ENCODE measurements around the gene ORAI3. TPM values are rescaled to one million over a fixed set of nuclear protein-coding genes. Genes with fewer than 3 reads are reported as not detected.

ORAI3 gene
- total RNA-seq, 1 donor = 63.3 TPM

GRCh38 chr16:30964574-30965226 is 15.8 kb downstream of the ORAI3 start:
- Histone ChIP-seq H3K4me3 (ENCODE audit: insufficient read depth, low read length) (no peak overlapping the region), H4K20me1 (ENCODE audit: insufficient read depth, low read length) (peaks cover 10% of the 10 kb centered on the region), H3K4me1 (ENCODE audit: insufficient read depth, low read length) (no peaks in the 10 kb centered on the region), H3K9me3 (ENCODE audit: low read depth, low read length) (no peaks in the 10 kb centered on the region), H2AFZ (ENCODE audit: low read length) (no peak overlapping the region), H3K4me2 (ENCODE audit: insufficient read depth, low read length) (no peak overlapping the region), H3K36me3 (ENCODE audit: insufficient read depth, low read length) (peaks cover 75% of the 10 kb centered on the region), H3K79me2 (ENCODE audit: insufficient read depth, low read length) (peaks cover 12% of the 10 kb centered on the region), H3K27ac (ENCODE audit: low read depth, low read length) (no peak overlapping the region), H3K27me3 (ENCODE audit: insufficient read depth, low read length) (no peaks in the 10 kb centered on the region)
- TF ChIP-seq CTCF (IDR thresholded peaks at IDR 0.05; ENCODE audit: extremely low read depth, low read depth, low read length) = no peak
- no peak for DNase-seq (ENCODE audit: insufficient read length, low spot score, missing footprints)

- no peaks in the 10 kb centered on the region for H3K9me3 ChIP-seq (ENCODE audit: low read depth, low read length)
- peaks cover 71% of the 10 kb centered on the region for H3K36me3 ChIP-seq (ENCODE audit: insufficient read depth, low read length)
- no peak for DNase-seq (ENCODE audit: insufficient read length, low spot score, missing footprints)
- H3K27me3 ChIP-seq (ENCODE audit: insufficient read depth, low read length) = no peaks in the 10 kb centered on the region
- no peak overlapping the region for H3K4me3 ChIP-seq (ENCODE audit: insufficient read depth, low read length)
- no peak overlapping the region for H2AFZ ChIP-seq (ENCODE audit: low read length)
- no peak overlapping the region for H3K4me2 ChIP-seq (ENCODE audit: insufficient read depth, low read length)
- no peaks in the 10 kb centered on the region for H3K4me1 ChIP-seq (ENCODE audit: insufficient read depth, low read length)
- peaks cover 3% of the 10 kb centered on the region for H4K20me1 ChIP-seq (ENCODE audit: insufficient read depth, low read length)
- no peak overlapping the region for H3K27ac ChIP-seq (ENCODE audit: low read depth, low read length)
- peaks cover 5% of the 10 kb centered on the region for H3K79me2 ChIP-seq (ENCODE audit: insufficient read depth, low read length)
- no peak for TF ChIP-seq CTCF (IDR thresholded peaks at IDR 0.05; ENCODE audit: extremely low read depth, low read depth, low read length)
Observed at GRCh38 chr16:30965436-30965835, 16.6 kb downstream of the ORAI3 start.

- H3K4me3 ChIP-seq (ENCODE audit: insufficient read depth, low read length) = no peak overlapping the region
- H3K79me2 ChIP-seq (ENCODE audit: insufficient read depth, low read length) = peaks cover 3% of the 10 kb centered on the region
- DNase-seq (ENCODE audit: insufficient read length, low spot score, missing footprints) = no peak
- peaks cover 72% of the 10 kb centered on the region for H3K36me3 ChIP-seq (ENCODE audit: insufficient read depth, low read length)
- TF ChIP-seq CTCF (IDR thresholded peaks at IDR 0.05; ENCODE audit: extremely low read depth, low read depth, low read length) = no peak
- no peak overlapping the region for H3K4me2 ChIP-seq (ENCODE audit: insufficient read depth, low read length)
- no peaks in the 10 kb centered on the region for H3K27me3 ChIP-seq (ENCODE audit: insufficient read depth, low read length)
- H2AFZ ChIP-seq (ENCODE audit: low read length) = no peak overlapping the region
- no peaks in the 10 kb centered on the region for H3K9me3 ChIP-seq (ENCODE audit: low read depth, low read length)
- peaks cover 6% of the 10 kb centered on the region for H4K20me1 ChIP-seq (ENCODE audit: insufficient read depth, low read length)
- no peaks in the 10 kb centered on the region for H3K4me1 ChIP-seq (ENCODE audit: insufficient read depth, low read length)
- H3K27ac ChIP-seq (ENCODE audit: low read depth, low read length) = no peak overlapping the region
Observed at GRCh38 chr16:30966033-30966619, 17.3 kb downstream of the ORAI3 start.

- Histone ChIP-seq H4K20me1 (ENCODE audit: insufficient read depth, low read length) (peaks cover 6% of the 10 kb centered on the region), H3K4me1 (ENCODE audit: insufficient read depth, low read length) (no peaks in the 10 kb centered on the region), H3K27me3 (ENCODE audit: insufficient read depth, low read length) (no peaks in the 10 kb centered on the region), H3K9me3 (ENCODE audit: low read depth, low read length) (no peaks in the 10 kb centered on the region), H2AFZ (ENCODE audit: low read length) (no peak overlapping the region), H3K4me3 (ENCODE audit: insufficient read depth, low read length) (no peak overlapping the region), H3K27ac (ENCODE audit: low read depth, low read length) (no peak overlapping the region), H3K36me3 (ENCODE audit: insufficient read depth, low read length) (peaks cover 74% of the 10 kb centered on the region), H3K4me2 (ENCODE audit: insufficient read depth, low read length) (no peak overlapping the region), H3K79me2 (ENCODE audit: insufficient read depth, low read length) (no peaks in the 10 kb centered on the region)
- TF ChIP-seq CTCF (IDR thresholded peaks at IDR 0.05; ENCODE audit: extremely low read depth, low read depth, low read length) = no peak
- peak; percentile 89 for DNase-seq (ENCODE audit: insufficient read length, low spot score, missing footprints)
Observed at GRCh38 chr16:30967795-30968194, 18.9 kb downstream of the ORAI3 start.

All from osteoblast (primary cell).